HepG2 (cell line): ENCODE results near the gene PRR19. TPM values are rescaled to one million over a fixed set of nuclear protein-coding genes. Genes with fewer than 3 reads are reported as not detected.

Experiments used
- ATF2 ChIP-seq: sonication (generic); formaldehyde crosslinking; IDR thresholded peaks from 2 replicates; pipeline ENCODE4 v1.4.0; 2020; ENCODE audit warnings: missing genetic modification reagents
- GATAD1 ChIP-seq: IDR thresholded peaks from 2 replicates; pipeline ENCODE4 v1.6.1; 2016; ENCODE audit warnings: missing genetic modification reagents, missing compliant biosample characterization
- IRF9 ChIP-seq: sonication (generic); formaldehyde crosslinking; IDR thresholded peaks from 2 replicates; pipeline ENCODE4 v1.8.0; 2022; ENCODE audit warnings: missing genetic modification reagents, mild to moderate bottlenecking, borderline replicate concordance
- NFE2L2 ChIP-seq: fragments of 150-350 bp; IDR thresholded peaks from 2 replicates; pipeline ENCODE4 v1.6.1; 2014; ENCODE audit warnings: low read length
- NRL ChIP-seq: sonication (generic); formaldehyde crosslinking; IDR thresholded peaks from 2 replicates; pipeline ENCODE4 v1.5.0; 2020; ENCODE audit warnings: missing genetic modification reagents, mild to moderate bottlenecking, moderate library complexity, borderline replicate concordance
- SOX13 ChIP-seq, 3 experiments: fragments of 450-650 bp in 1 of 3; sonication (generic) in 1 of 3; formaldehyde crosslinking in 1 of 3; IDR thresholded peaks in 2 of 3; conservative IDR thresholded peaks in 1 of 3; 2 replicates each; pipeline versions ENCODE4 v1.5.0 to v1.6.1; 2016 to 2020; ENCODE audit warnings: antibody characterized with exemption in 1 of 3, mild to moderate bottlenecking in 1 of 3, missing compliant biosample characterization in 1 of 3, missing genetic modification reagents in 1 of 3, moderate library complexity in 1 of 3
- SPEN ChIP-seq: sonication (generic); formaldehyde crosslinking; IDR thresholded peaks from 2 replicates; pipeline ENCODE4 v1.5.1; 2020; ENCODE audit warnings: low read depth, mild to moderate bottlenecking, missing genetic modification reagents
- THAP11 ChIP-seq: IDR thresholded peaks from 2 replicates; pipeline ENCODE4 v1.6.1; 2016; ENCODE audit warnings: missing biosample characterization, missing genetic modification reagents
- THRA ChIP-seq: sonication (generic); formaldehyde crosslinking; IDR thresholded peaks from 2 replicates; pipeline ENCODE4 v1.4.0; 2020; ENCODE audit warnings: missing genetic modification reagents, borderline replicate concordance
- ZNF343 ChIP-seq: sonication (generic); formaldehyde crosslinking; IDR thresholded peaks from 2 replicates; pipeline ENCODE4 v1.4.0; 2020; ENCODE audit warnings: mild to moderate bottlenecking, missing genetic modification reagents
- ZNF558 ChIP-seq: sonication (generic); formaldehyde crosslinking; IDR thresholded peaks from 2 replicates; pipeline ENCODE4 v1.9.0; 2022; ENCODE audit warnings: mild to moderate bottlenecking, missing genetic modification reagents, borderline replicate concordance
- ZNF570 ChIP-seq: sonication (generic); formaldehyde crosslinking; IDR thresholded peaks from 2 replicates; pipeline ENCODE4 v1.4.0; 2020; ENCODE audit warnings: mild to moderate bottlenecking, missing genetic modification reagents, borderline replicate concordance
- polyA plus RNA-seq, 8 experiments: library from polyadenylated mRNA; depleted of rRNA in 3 of 8; stranded (reverse) in 7 of 8; unstranded in 1 of 8; fragments of >200 nt; fragmentation: Illumina TruSeq in 4 of 8; extraction: Trizol in 4 of 8; gene quantifications; 2 replicates each; pipeline versions ENCODE4 v1.2.1 to v1.2.3, GENCODE V29; 2011 to 2016; ENCODE audit warnings: low read depth in 4 of 8, missing spikeins in 1 of 8, mixed read lengths in 1 of 8; ENCODE audit not compliant: insufficient read depth in 1 of 8
- total RNA-seq, 5 experiments: library from RNA; depleted of rRNA; stranded (reverse); fragments of >200 nt; fragmentation: Illumina TruSeq; extraction: Trizol; gene quantifications; 2 replicates each; pipeline ENCODE4 v1.2.3, GENCODE V29; 2016; ENCODE audit warnings: low read depth in 1 of 5
- TF ChIP-seq, protein P1 (sequence below): IDR thresholded peaks from 2 replicates; pipeline ENCODE4 v1.6.1; 2016; ENCODE audit warnings: low read depth, control low read depth
- TF ChIP-seq, protein P2 (sequence below): sonication (generic); formaldehyde crosslinking; conservative IDR thresholded peaks from 2 replicates; pipeline ENCODE4 v1.4.0; 2020; ENCODE audit warnings: mild to moderate bottlenecking, missing genetic modification reagents, moderate library complexity
- TF ChIP-seq, protein P3 (sequence below): sonication (generic); formaldehyde crosslinking; IDR thresholded peaks from 2 replicates; pipeline ENCODE4 v1.5.0; 2020; ENCODE audit warnings: missing genetic modification reagents

The PRR19 gene
- total and polyA plus RNA-seq, 2 of the 13 experiments (the other 11 are each of a cell fraction or from before 2014, with no cell fraction given): 0.21 to 0.33 TPM

DNA sequence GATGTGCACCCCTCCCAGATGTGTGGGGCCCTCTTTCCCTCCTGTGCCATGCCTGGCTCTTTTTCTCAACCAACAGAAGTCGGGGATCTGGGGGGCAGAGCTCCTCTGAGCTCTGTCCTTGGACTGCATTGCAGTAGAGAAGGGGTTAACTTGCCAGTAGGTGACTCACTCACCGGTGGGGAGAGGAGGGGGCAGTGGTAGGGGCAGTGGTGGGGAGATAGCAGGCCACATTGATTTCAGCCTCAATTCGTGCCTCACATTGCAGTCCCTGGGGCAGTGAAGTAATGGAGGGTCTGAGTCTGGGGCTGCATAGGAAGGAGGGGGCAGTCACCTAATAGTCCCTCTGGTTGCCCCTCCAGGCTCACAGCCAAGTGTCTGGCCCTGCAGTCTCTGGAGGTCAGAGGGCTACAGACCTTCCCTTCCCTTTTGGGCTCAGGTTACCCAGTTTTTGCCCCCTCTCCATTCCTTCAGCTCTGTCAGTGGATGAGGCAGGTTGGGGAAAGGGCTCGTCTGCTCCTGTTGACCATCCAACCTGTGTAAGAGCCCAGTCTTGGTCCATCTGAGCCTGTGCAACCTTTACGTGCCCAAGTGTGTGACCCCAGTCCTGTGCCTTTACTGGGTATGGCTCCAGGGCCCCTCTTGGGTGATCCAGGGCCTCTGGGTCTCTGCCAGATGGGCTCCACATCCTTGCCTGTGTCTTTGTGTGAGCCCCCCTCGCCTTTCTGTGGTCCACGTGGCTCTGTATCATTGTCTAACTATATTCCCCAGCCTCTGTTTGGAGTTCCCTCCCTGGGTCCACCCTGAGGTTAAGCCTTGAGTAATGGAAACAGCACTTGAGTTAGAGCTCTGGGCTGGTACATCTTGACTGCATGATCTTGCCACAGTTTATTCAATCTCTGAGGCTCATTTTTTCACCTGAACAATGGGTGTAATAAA, 19.8 kb upstream of the PRR19 start (continued):
- peak; percentile 62; the same call in 1 of the 2 replicates for TF ChIP-seq ZNF558 (CRISPR knock-in tag)
- no peak; the same call in 1 of the 2 replicates for TF ChIP-seq NRL (CRISPR knock-in tag)
- TF ChIP-seq THAP11 (CRISPR knock-in tag): peak; percentile 46
- no peak for TF ChIP-seq NFE2L2
- TF ChIP-seq, protein P1, sequence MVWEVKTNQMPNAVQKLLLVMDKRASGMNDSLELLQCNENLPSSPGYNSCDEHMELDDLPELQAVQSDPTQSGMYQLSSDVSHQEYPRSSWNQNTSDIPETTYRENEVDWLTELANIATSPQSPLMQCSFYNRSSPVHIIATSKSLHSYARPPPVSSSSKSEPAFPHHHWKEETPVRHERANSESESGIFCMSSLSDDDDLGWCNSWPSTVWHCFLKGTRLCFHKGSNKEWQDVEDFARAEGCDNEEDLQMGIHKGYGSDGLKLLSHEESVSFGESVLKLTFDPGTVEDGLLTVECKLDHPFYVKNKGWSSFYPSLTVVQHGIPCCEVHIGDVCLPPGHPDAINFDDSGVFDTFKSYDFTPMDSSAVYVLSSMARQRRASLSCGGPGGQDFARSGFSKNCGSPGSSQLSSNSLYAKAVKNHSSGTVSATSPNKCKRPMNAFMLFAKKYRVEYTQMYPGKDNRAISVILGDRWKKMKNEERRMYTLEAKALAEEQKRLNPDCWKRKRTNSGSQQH (CRISPR knock-in tag): peak; percentile 73
- no peak for TF ChIP-seq SPEN (CRISPR knock-in tag)
- TF ChIP-seq SOX13 (IDR thresholded peaks at IDR 0.05): no peak
- no peak for TF ChIP-seq SOX13 (CRISPR knock-in tag; conservative IDR thresholded peaks at IDR 0.05 in 1 of 2, IDR thresholded peaks at IDR 0.05 in 1 of 2)
- TF ChIP-seq GATAD1 (CRISPR knock-in tag): 0 out of 2 replicates have a peak, but pooled peaks have one; percentile 19
- 0 out of 2 replicates have a peak, but pooled peaks have one; percentile 47 for TF ChIP-seq ZNF343
- TF ChIP-seq IRF9 (CRISPR knock-in tag): peak; percentile 46; the same call in 1 of the 2 replicates
- TF ChIP-seq ATF2: 0 out of 2 replicates have a peak, but pooled peaks have one; percentile 41
- TF ChIP-seq, protein P2, sequence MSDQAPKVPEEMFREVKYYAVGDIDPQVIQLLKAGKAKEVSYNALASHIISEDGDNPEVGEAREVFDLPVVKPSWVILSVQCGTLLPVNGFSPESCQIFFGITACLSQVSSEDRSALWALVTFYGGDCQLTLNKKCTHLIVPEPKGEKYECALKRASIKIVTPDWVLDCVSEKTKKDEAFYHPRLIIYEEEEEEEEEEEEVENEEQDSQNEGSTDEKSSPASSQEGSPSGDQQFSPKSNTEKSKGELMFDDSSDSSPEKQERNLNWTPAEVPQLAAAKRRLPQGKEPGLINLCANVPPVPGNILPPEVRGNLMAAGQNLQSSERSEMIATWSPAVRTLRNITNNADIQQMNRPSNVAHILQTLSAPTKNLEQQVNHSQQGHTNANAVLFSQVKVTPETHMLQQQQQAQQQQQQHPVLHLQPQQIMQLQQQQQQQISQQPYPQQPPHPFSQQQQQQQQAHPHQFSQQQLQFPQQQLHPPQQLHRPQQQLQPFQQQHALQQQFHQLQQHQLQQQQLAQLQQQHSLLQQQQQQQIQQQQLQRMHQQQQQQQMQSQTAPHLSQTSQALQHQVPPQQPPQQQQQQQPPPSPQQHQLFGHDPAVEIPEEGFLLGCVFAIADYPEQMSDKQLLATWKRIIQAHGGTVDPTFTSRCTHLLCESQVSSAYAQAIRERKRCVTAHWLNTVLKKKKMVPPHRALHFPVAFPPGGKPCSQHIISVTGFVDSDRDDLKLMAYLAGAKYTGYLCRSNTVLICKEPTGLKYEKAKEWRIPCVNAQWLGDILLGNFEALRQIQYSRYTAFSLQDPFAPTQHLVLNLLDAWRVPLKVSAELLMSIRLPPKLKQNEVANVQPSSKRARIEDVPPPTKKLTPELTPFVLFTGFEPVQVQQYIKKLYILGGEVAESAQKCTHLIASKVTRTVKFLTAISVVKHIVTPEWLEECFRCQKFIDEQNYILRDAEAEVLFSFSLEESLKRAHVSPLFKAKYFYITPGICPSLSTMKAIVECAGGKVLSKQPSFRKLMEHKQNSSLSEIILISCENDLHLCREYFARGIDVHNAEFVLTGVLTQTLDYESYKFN (CRISPR knock-in tag): peak; percentile 86
- TF ChIP-seq THRA: no peak
- no peak for TF ChIP-seq ZNF570
- TF ChIP-seq, protein P3, sequence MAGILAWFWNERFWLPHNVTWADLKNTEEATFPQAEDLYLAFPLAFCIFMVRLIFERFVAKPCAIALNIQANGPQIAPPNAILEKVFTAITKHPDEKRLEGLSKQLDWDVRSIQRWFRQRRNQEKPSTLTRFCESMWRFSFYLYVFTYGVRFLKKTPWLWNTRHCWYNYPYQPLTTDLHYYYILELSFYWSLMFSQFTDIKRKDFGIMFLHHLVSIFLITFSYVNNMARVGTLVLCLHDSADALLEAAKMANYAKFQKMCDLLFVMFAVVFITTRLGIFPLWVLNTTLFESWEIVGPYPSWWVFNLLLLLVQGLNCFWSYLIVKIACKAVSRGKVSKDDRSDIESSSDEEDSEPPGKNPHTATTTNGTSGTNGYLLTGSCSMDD (CRISPR knock-in tag): no peak
